ENCODE results near the gene DPH7. TPM values are rescaled to one million over a fixed set of nuclear protein-coding genes. Genes with fewer than 3 reads are reported as not detected.
"Not testable (repeated sequence)": the region's sequence is repeated elsewhere in the genome, so short reads cannot be mapped to it uniquely, and the experiment has no call there.

DPH7 gene
- total RNA-seq, 1 donor from 2014 or later = 32.2 TPM

- no peak for TF ChIP-seq CTCF (IDR thresholded peaks at IDR 0.05; ENCODE audit: unreplicated experiment)
- no peak for DNase-seq (ENCODE audit: low spot score)
- Mint-ChIP-seq H3K27ac (ENCODE audit: unreplicated experiment) (no peak overlapping the region), H3K9me3 (ENCODE audit: unreplicated experiment) (no peaks in the 10 kb centered on the region), H3K4me1 (ENCODE audit: unreplicated experiment) (no peaks in the 10 kb centered on the region), H3K36me3 (ENCODE audit: low read depth, unreplicated experiment) (peaks cover 20% of the 10 kb centered on the region), H3K27me3 (ENCODE audit: unreplicated experiment) (peaks cover 1% of the 10 kb centered on the region), H3K4me3 (ENCODE audit: unreplicated experiment) (no peak overlapping the region)
These were observed 66.8 kb downstream of the DPH7 start for GRCh38 chr9:137511758-137512463.

GRCh38 chr9:137511126-137511525, 67.6 kb downstream of the DPH7 start:
- H3K4me3 Mint-ChIP-seq (ENCODE audit: unreplicated experiment); H3K27me3 Mint-ChIP-seq (ENCODE audit: unreplicated experiment); H3K27ac Mint-ChIP-seq (ENCODE audit: unreplicated experiment); H3K9me3 Mint-ChIP-seq (ENCODE audit: unreplicated experiment); DNase-seq (ENCODE audit: low spot score); H3K4me1 Mint-ChIP-seq (ENCODE audit: unreplicated experiment): not testable (repeated sequence)
- peaks cover 20% of the 10 kb centered on the region for H3K36me3 Mint-ChIP-seq (ENCODE audit: low read depth, unreplicated experiment)

- Mint-ChIP-seq H3K9me3 (ENCODE audit: unreplicated experiment) (no peaks in the 10 kb centered on the region), H3K4me3 (ENCODE audit: unreplicated experiment) (peak overlapping the region; percentile 9), H3K4me1 (ENCODE audit: unreplicated experiment) (no peaks in the 10 kb centered on the region), H3K27me3 (ENCODE audit: unreplicated experiment) (peaks cover 1% of the 10 kb centered on the region), H3K36me3 (ENCODE audit: low read depth, unreplicated experiment) (peaks cover 20% of the 10 kb centered on the region), H3K27ac (ENCODE audit: unreplicated experiment) (no peak overlapping the region)
- no peak for TF ChIP-seq CTCF (IDR thresholded peaks at IDR 0.05; ENCODE audit: unreplicated experiment)
- DNase-seq (ENCODE audit: low spot score) = no peak
These were observed 69.5 kb downstream of the DPH7 start for GRCh38 chr9:137509198-137509597.

GRCh38 chr9:137506702-137507171, 72.0 kb downstream of the DPH7 start:
- Mint-ChIP-seq H3K27ac (ENCODE audit: unreplicated experiment) (no peak overlapping the region), H3K4me3 (ENCODE audit: unreplicated experiment) (no peak overlapping the region), H3K27me3 (ENCODE audit: unreplicated experiment) (peaks cover 22% of the 10 kb centered on the region), H3K36me3 (ENCODE audit: low read depth, unreplicated experiment) (peaks cover 23% of the 10 kb centered on the region), H3K4me1 (ENCODE audit: unreplicated experiment) (peaks cover 5% of the 10 kb centered on the region), H3K9me3 (ENCODE audit: unreplicated experiment) (peaks cover 7% of the 10 kb centered on the region)
- no peak for DNase-seq (ENCODE audit: low spot score)
- TF ChIP-seq CTCF (IDR thresholded peaks at IDR 0.05; ENCODE audit: unreplicated experiment) = no peak

- Mint-ChIP-seq H3K4me3 (ENCODE audit: unreplicated experiment) (no peak overlapping the region), H3K27ac (ENCODE audit: unreplicated experiment) (no peak overlapping the region), H3K36me3 (ENCODE audit: low read depth, unreplicated experiment) (peaks cover 24% of the 10 kb centered on the region), H3K9me3 (ENCODE audit: unreplicated experiment) (peaks cover 9% of the 10 kb centered on the region), H3K4me1 (ENCODE audit: unreplicated experiment) (peaks cover 7% of the 10 kb centered on the region), H3K27me3 (ENCODE audit: unreplicated experiment) (peaks cover 25% of the 10 kb centered on the region)
- no peak for TF ChIP-seq CTCF (IDR thresholded peaks at IDR 0.05; ENCODE audit: unreplicated experiment)
- DNase-seq (ENCODE audit: low spot score) = no peak
These were observed 72.5 kb downstream of the DPH7 start for GRCh38 chr9:137506274-137506673.
